MM.1S (cell line): ENCODE results near the gene CHPF.

Source experiments
- DNase-seq: peaks from one replicate; pipeline ENCODE4 v3.0.0-alpha.2; 2015
- H2AFZ ChIP-seq: fragments of 300-600 bp; sonication (generic); 2 replicates; pipeline ENCODE4 v1.6.0; 2016; ENCODE audit warnings: antibody characterized with exemption, low read length
- H3F3A ChIP-seq: fragments of 300-600 bp; sonication (generic); 2 replicates; pipeline ENCODE4 v1.6.1; 2016; ENCODE audit warnings: mild to moderate bottlenecking, antibody characterized with exemption, low read length, moderate library complexity, mixed read lengths; ENCODE audit not compliant: insufficient read depth
- H3K27ac ChIP-seq: fragments of 300-600 bp; sonication (generic); 2 replicates; pipeline ENCODE4 v1.5.1; 2016; ENCODE audit warnings: mild to moderate bottlenecking, low read length
- H3K27me3 ChIP-seq: fragments of 300-600 bp; sonication (generic); replicated peaks from 2 replicates; pipeline ENCODE4 v1.6.0; 2016; ENCODE audit warnings: low read length; ENCODE audit not compliant: insufficient read depth
- H3K36me3 ChIP-seq: fragments of 300-600 bp; sonication (generic); replicated peaks from 2 replicates; pipeline ENCODE4 v1.6.1; 2016; ENCODE audit warnings: mild to moderate bottlenecking, low read length, mixed read lengths; ENCODE audit not compliant: insufficient read depth
- H3K4me1 ChIP-seq: fragments of 300-600 bp; sonication (generic); 2 replicates; pipeline ENCODE4 v1.6.1; 2016; ENCODE audit warnings: low read length, mixed read lengths
- H3K4me2 ChIP-seq: fragments of 300-600 bp; sonication (generic); 2 replicates; pipeline ENCODE4 v1.6.0; 2016; ENCODE audit warnings: low read depth, low read length
- H3K4me3 ChIP-seq: fragments of 300-600 bp; sonication (generic); 2 replicates; pipeline ENCODE4 v1.5.1; 2016; ENCODE audit warnings: low read length, mixed read lengths
- H3K79me2 ChIP-seq: fragments of 300-600 bp; sonication (generic); 2 replicates; pipeline ENCODE4 v1.6.1; 2016; ENCODE audit warnings: mixed run types, low read length, mixed read lengths
- H3K9ac ChIP-seq: fragments of 300-600 bp; sonication (generic); 2 replicates; pipeline ENCODE4 v1.6.1; 2016; ENCODE audit warnings: low read length, mixed read lengths
- H3K9me2 ChIP-seq: fragments of 300-600 bp; sonication (generic); replicated peaks from 2 replicates; pipeline ENCODE4 v1.6.1; 2016; ENCODE audit warnings: mild to moderate bottlenecking, low read length, mixed read lengths; ENCODE audit not compliant: insufficient read depth
- H3K9me3 ChIP-seq: fragments of 300-600 bp; sonication (generic); replicated peaks from 2 replicates; pipeline ENCODE4 v1.6.1; 2016; ENCODE audit warnings: mild to moderate bottlenecking, low read length, mixed read lengths; ENCODE audit not compliant: insufficient read depth
- H4K20me1 ChIP-seq: fragments of 300-600 bp; sonication (generic); 2 replicates; pipeline ENCODE4 v1.6.1; 2016; ENCODE audit warnings: mild to moderate bottlenecking, low read length, moderate library complexity, mixed read lengths; ENCODE audit not compliant: insufficient read depth
- CTCF ChIP-seq: fragments of 300-600 bp; sonication (generic); IDR thresholded peaks from 2 replicates; pipeline ENCODE4 v1.5.1; 2016; ENCODE audit warnings: antibody characterized with exemption, low read length, mixed read lengths
- EZH2 ChIP-seq: fragments of 300-600 bp; sonication (generic); optimal IDR thresholded peaks from 2 replicates; pipeline ENCODE3; 2017; ENCODE audit warnings: low read depth, mild to moderate bottlenecking, antibody characterized with exemption, low read length, mixed read lengths
- EZH2phosphoT487 ChIP-seq: fragments of 300-600 bp; sonication (generic); IDR thresholded peaks from 2 replicates; pipeline ENCODE4 v1.6.1; 2018; ENCODE audit warnings: antibody characterized with exemption, low read length

CHPF gene

GRCh38 chr2:219512524-219513216 lies 30.9 kb downstream of the CHPF start:
- H3F3A ChIP-seq: no peaks in the 10 kb centered on the region
- H3K4me3 ChIP-seq: no peak overlapping the region
- H3K27me3 ChIP-seq: peaks cover 82% of the 10 kb centered on the region
- H3K79me2 ChIP-seq: no peaks in the 10 kb centered on the region
- H3K9me2 ChIP-seq: no peaks in the 10 kb centered on the region
- no peak for DNase-seq
- H3K27ac ChIP-seq: no peak overlapping the region
- H3K9ac ChIP-seq: no peak overlapping the region
- H4K20me1 ChIP-seq: no peaks in the 10 kb centered on the region
- no peak for TF ChIP-seq EZH2phosphoT487
- no peak for TF ChIP-seq EZH2
- TF ChIP-seq CTCF: no peak
- H3K4me1 ChIP-seq: no peaks in the 10 kb centered on the region
- H3K4me2 ChIP-seq: no peak overlapping the region
- H2AFZ ChIP-seq: no peak overlapping the region
- no peaks in the 10 kb centered on the region for H3K36me3 ChIP-seq
- no peaks in the 10 kb centered on the region for H3K9me3 ChIP-seq

- Histone ChIP-seq H3K9ac (no peak overlapping the region), H3K79me2 (no peaks in the 10 kb centered on the region), H3K4me2 (no peak overlapping the region), H4K20me1 (no peaks in the 10 kb centered on the region), H3F3A (no peaks in the 10 kb centered on the region), H3K27me3 (peaks cover 72% of the 10 kb centered on the region), H3K9me2 (no peaks in the 10 kb centered on the region), H3K27ac (no peak overlapping the region), H3K36me3 (no peaks in the 10 kb centered on the region), H3K4me1 (no peaks in the 10 kb centered on the region), H3K4me3 (no peak overlapping the region), H3K9me3 (no peaks in the 10 kb centered on the region), H2AFZ (no peak overlapping the region)
- no peak for TF ChIP-seq EZH2
- no peak for TF ChIP-seq CTCF
- no peak for TF ChIP-seq EZH2phosphoT487
- no peak for DNase-seq
Measured at GRCh38 chr2:219511547-219512325, 31.9 kb downstream of the CHPF start.

GRCh38 chr2:219510512-219511135 lies 33.0 kb downstream of the CHPF start:
- Histone ChIP-seq H3K9me3 (no peaks in the 10 kb centered on the region), H4K20me1 (no peaks in the 10 kb centered on the region), H3K9ac (no peak overlapping the region), H3K79me2 (no peaks in the 10 kb centered on the region), H3K4me2 (no peak overlapping the region), H3K27ac (no peak overlapping the region), H3K27me3 (peaks cover 61% of the 10 kb centered on the region), H3K4me3 (no peak overlapping the region), H3K36me3 (no peaks in the 10 kb centered on the region), H3F3A (no peaks in the 10 kb centered on the region), H3K4me1 (no peaks in the 10 kb centered on the region), H3K9me2 (no peaks in the 10 kb centered on the region), H2AFZ (no peak overlapping the region)
- DNase-seq: no peak
- no peak for TF ChIP-seq EZH2phosphoT487
- TF ChIP-seq EZH2: no peak
- TF ChIP-seq CTCF: no peak
